HG03097 (cell line): ENCODE data around the gene LCP2.

Experiments used
- ATAC-seq: cut with Tn5 transposase; IDR thresholded peaks from one replicate; pipeline ENCODE4 v1.9.1; 2021; ENCODE audit not compliant: unreplicated experiment, low FRiP score

LCP2 gene

GRCh38 chr5:170223906-170224305 lies 73.7 kb downstream of the LCP2 start:
- ATAC-seq, result no peak

GRCh38 chr5:170223360-170223759 lies 74.2 kb downstream of the LCP2 start:
- no peak for ATAC-seq

GRCh38 chr5:170221327-170221741 lies 76.2 kb downstream of the LCP2 start:
- no peak for ATAC-seq

- no peak for ATAC-seq
Measured at GRCh38 chr5:170220191-170220590, 77.4 kb downstream of the LCP2 start.

- no peak for ATAC-seq
Measured at GRCh38 chr5:170219615-170220014, 78.0 kb downstream of the LCP2 start.

GRCh38 chr5:170218726-170219125 lies 78.9 kb downstream of the LCP2 start:
- no peak for ATAC-seq

- no peak for ATAC-seq
Measured at GRCh38 chr5:170217831-170218230, 79.7 kb downstream of the LCP2 start.

- no peak for ATAC-seq
Measured at GRCh38 chr5:170216257-170216864, 81.2 kb downstream of the LCP2 start.

- ATAC-seq, result no peak
Measured at GRCh38 chr5:170211575-170212334, 85.8 kb downstream of the LCP2 start.

- ATAC-seq, result no peak
Measured at GRCh38 chr5:170206958-170207357, 90.6 kb downstream of the LCP2 start.

GRCh38 chr5:170206216-170206615 lies 91.4 kb downstream of the LCP2 start:
- no peak for ATAC-seq

GRCh38 chr5:170204202-170204601 lies 93.4 kb downstream of the LCP2 start:
- no peak for ATAC-seq

GRCh38 chr5:170202117-170202516 lies 95.5 kb downstream of the LCP2 start:
- no peak for ATAC-seq

GRCh38 chr5:170201311-170201710 lies 96.3 kb downstream of the LCP2 start:
- ATAC-seq, result no peak

GRCh38 chr5:170200876-170201275 lies 96.7 kb downstream of the LCP2 start:
- no peak for ATAC-seq
